C4-2B (cell line): ENCODE measurements around the gene ARHGAP32.

Experiments used
- H3K27ac ChIP-seq: fragments of 450-650 bp; 2 replicates; pipeline ENCODE4 v1.5.1; 2017
- CTCF ChIP-seq: fragments of 450-650 bp; conservative IDR thresholded peaks from 2 replicates; pipeline ENCODE4 v1.5.1; 2017; ENCODE audit warnings: mild to moderate bottlenecking
- ZFX ChIP-seq: fragments of 450-650 bp; IDR thresholded peaks from 2 replicates; pipeline ENCODE4 v1.6.1; 2017

The ARHGAP32 gene

GRCh38 chr11:128988242-128988970 is 203.7 kb downstream of the ARHGAP32 start:
- no peak overlapping the region for H3K27ac ChIP-seq
- TF ChIP-seq CTCF (no peak), ZFX (no peak)

DNA sequence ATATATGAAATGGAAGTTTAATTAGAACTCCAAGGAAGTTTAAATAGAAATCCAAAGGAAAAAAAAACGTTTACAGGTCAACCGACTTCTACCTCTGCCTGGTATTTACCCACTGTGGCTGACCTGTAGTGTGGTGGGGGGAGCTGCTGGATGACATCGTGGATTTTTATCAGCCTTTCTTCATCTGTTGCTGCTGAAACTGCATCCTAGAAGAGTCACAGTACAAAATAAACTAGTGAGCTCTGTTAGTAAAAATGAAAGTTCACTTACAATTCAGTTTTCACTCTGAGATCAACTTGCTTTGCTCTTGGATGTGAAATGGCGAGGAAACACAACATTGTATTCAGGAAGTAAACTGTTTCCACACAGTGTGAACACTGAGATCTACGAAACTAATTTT is 206.2 kb downstream of the ARHGAP32 start:
- no peak overlapping the region for H3K27ac ChIP-seq
- TF ChIP-seq ZFX = no peak
- no peak for TF ChIP-seq CTCF

DNA sequence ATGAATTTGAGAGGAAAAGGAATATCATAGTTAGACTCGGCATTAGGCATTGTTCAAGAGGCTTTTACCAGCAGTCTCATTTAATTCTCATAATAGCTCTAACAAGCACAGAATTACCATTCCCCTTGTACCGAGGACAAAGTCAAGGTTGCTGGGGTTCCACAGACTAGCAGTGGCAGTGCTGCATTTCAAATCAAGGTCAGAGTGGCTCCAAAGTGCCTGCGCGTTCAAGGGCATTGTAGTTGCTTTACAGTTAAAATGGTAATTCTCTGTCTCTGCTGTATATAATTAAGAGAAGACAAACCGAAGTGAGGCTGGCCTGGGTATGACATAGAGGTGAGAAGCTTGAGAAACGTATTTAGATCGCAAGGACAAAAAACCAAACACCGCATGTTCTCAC is 209.1 kb downstream of the ARHGAP32 start:
- TF ChIP-seq ZFX (no peak), CTCF (no peak)
- no peak overlapping the region for H3K27ac ChIP-seq

DNA sequence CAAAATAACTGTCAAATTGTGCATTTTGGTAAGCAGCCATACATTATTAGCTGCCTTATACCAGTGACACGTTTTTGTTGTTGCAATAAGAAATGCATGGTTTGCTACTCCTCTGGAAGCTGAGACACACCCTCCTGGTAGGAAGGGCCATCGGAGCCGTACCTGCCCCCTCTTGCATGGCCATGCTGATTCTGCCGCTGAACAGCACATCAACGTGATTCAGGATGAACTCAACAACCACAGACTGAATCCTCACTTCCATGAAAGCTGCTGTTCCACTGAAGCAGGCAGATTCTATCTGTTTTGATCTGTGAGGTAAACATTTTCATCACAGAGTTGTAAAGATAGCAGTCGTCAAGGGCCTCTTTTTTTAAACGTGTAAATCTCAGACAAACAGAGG is 210.9 kb downstream of the ARHGAP32 start:
- H3K27ac ChIP-seq = no peak overlapping the region
- TF ChIP-seq CTCF (no peak), ZFX (no peak)

- H3K27ac ChIP-seq = no peak overlapping the region
- TF ChIP-seq ZFX = no peak
- no peak for TF ChIP-seq CTCF
Observed at GRCh38 chr11:128970598-128971190, 221.4 kb downstream of the ARHGAP32 start.

- TF ChIP-seq ZFX = no peak
- TF ChIP-seq CTCF = no peak
Observed at GRCh38 chr11:128968916-128969315, 223.2 kb downstream of the ARHGAP32 start.

DNA sequence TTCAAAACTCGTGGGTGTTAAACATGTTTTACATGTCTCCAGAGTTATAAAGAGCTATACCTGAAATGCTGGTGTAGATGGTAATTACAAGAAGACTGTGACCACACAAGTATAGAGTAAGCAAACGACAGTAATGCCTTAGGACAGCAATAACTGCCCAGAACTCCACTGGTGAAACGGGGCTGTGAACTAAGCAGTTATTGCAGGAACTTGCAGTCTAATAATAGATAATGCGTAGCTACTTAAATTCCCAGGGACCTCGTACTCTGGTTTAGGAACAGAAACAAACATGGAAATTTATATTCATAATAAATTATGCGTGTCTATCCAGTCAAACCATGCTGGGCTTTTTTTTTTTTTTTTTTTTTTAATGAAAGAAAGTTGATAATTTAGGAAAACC is 224.5 kb downstream of the ARHGAP32 start:
- TF ChIP-seq CTCF (no peak), ZFX (no peak)

More at GRCh38 chr11:128968916-128969315, 223.2 kb downstream of the ARHGAP32 start:
- no peak overlapping the region for H3K27ac ChIP-seq

More for the DNA sequence above, 224.5 kb downstream of the ARHGAP32 start:
- H3K27ac ChIP-seq = no peak overlapping the region
